ENCODE measurements around the gene MBOAT1.

DNA sequence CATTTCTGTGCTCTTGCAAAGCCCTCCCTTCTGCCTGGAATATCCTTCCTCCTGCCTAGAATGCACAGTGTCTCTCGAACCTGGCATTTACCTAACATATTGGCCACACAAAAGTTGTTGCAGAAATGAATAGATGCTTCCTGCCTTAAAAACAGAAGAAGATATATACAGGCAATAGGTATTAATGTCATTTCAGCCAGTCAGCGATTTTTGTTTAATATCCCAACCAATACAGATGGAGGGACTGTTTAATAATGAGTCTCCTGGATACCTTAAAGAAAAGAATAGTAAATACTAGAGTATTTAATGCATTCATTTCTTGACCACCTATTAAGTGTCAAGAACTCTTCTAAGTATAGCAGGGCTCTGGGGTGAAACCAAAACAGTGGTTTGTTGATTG lies 70.3 kb downstream of the MBOAT1 start:
- TF ChIP-seq POLR2AphosphoS5 (IDR thresholded peaks at IDR 0.05; ENCODE audit: borderline replicate concordance, low read depth, low read length) (no peak), EZH2 (IDR thresholded peaks at IDR 0.05) (no peak), FOXP2 (optimal IDR thresholded peaks at IDR 0.05; ENCODE audit: control extremely low read depth, extremely low read length, insufficient read depth) (no peak)
